SK-N-MC (cell line): Measurements from ENCODE around the gene NF2.
"Not testable (repeated sequence)": the region's sequence is repeated elsewhere in the genome, so short reads cannot be mapped to it uniquely, and the experiment has no call there.

Experiments
- DNase-seq: peaks from one replicate; pipeline ENCODE4 v3.0.0-alpha.2; 2011; ENCODE audit warnings: low read depth, low spot score
- H3K27ac ChIP-seq: fragments of 200-600 bp; sonication (generic); 2 replicates; pipeline ENCODE4 v1.5.1; 2016; ENCODE audit warnings: mixed run types
- H3K36me3 ChIP-seq: fragments of 200-600 bp; sonication (generic); 2 replicates; pipeline ENCODE4 v1.6.1; 2017; ENCODE audit warnings: antibody characterized with exemption, low read length, mixed read lengths; ENCODE audit not compliant: insufficient read depth
- H3K4me3 ChIP-seq: fragments of 200-600 bp; sonication (generic); 2 replicates; pipeline ENCODE4 v1.5.1; 2016
- H3K9ac ChIP-seq: fragments of 200-600 bp; sonication (generic); 2 replicates; pipeline ENCODE4 v1.8.0; 2017; ENCODE audit warnings: mixed run types, mixed read lengths; ENCODE audit not compliant: insufficient read length
- H3K9me3 ChIP-seq: fragments of 200-600 bp; sonication (generic); 2 replicates; pipeline ENCODE4 v1.6.1; 2017; ENCODE audit warnings: low read depth, mild to moderate bottlenecking, antibody characterized with exemption, low read length, moderate library complexity, mixed read lengths
- EZH2 ChIP-seq: fragments of 200-600 bp; sonication (generic); IDR thresholded peaks from one replicate; pipeline ENCODE4 v1.6.1; 2017; ENCODE audit warnings: antibody characterized with exemption
- FOXP2 ChIP-seq: optimal IDR thresholded peaks from 2 replicates; pipeline ENCODE3; 2011; ENCODE audit warnings: mild to moderate bottlenecking, moderate library complexity; ENCODE audit not compliant: insufficient read depth; ENCODE audit errors: extremely low read length, control extremely low read depth
- POLR2AphosphoS5 ChIP-seq: IDR thresholded peaks from 2 replicates; pipeline ENCODE4 v1.6.1; 2012; ENCODE audit warnings: mild to moderate bottlenecking, low read depth, low read length, borderline replicate concordance

Gene NF2

GRCh38 chr22:29587938-29588699 lies 15.3 kb upstream of the NF2 start:
- Histone ChIP-seq H3K9ac (no peak overlapping the region), H3K36me3 (no peaks in the 10 kb centered on the region), H3K4me3 (no peak overlapping the region), H3K9me3 (no peaks in the 10 kb centered on the region), H3K27ac (no peak overlapping the region)
- no peak for TF ChIP-seq FOXP2
- no peak for TF ChIP-seq POLR2AphosphoS5
- no peak for TF ChIP-seq EZH2
- no peak for DNase-seq

GRCh38 chr22:29593923-29594322 lies 9.5 kb upstream of the NF2 start:
- TF ChIP-seq EZH2 (no peak), POLR2AphosphoS5 (no peak), FOXP2 (no peak)
- H3K36me3 ChIP-seq, result no peaks in the 10 kb centered on the region

GRCh38 chr22:29594447-29594846 lies 9.0 kb upstream of the NF2 start:
- H3K9me3 ChIP-seq, H3K36me3 ChIP-seq, DNase-seq, H3K27ac ChIP-seq, H3K4me3 ChIP-seq, H3K9ac ChIP-seq: not testable (repeated sequence)

More at GRCh38 chr22:29593923-29594322, 9.5 kb upstream of the NF2 start:
- no peak overlapping the region for H3K9ac ChIP-seq
- H3K9me3 ChIP-seq, result no peaks in the 10 kb centered on the region
- no peak for DNase-seq
- H3K27ac ChIP-seq, result no peak overlapping the region
- H3K4me3 ChIP-seq, result no peak overlapping the region

- TF ChIP-seq FOXP2, result no peak
- TF ChIP-seq EZH2, result no peak
- no peak for TF ChIP-seq POLR2AphosphoS5
Measured at GRCh38 chr22:29596408-29596807, 7.0 kb upstream of the NF2 start.

GRCh38 chr22:29597871-29598683 lies 5.4 kb upstream of the NF2 start:
- not testable (repeated sequence) for H3K36me3 ChIP-seq, H3K4me3 ChIP-seq, H3K9me3 ChIP-seq, H3K9ac ChIP-seq, H3K27ac ChIP-seq, DNase-seq

More at GRCh38 chr22:29596408-29596807, 7.0 kb upstream of the NF2 start:
- H3K36me3 ChIP-seq, result no peaks in the 10 kb centered on the region
- no peak overlapping the region for H3K9ac ChIP-seq
- no peaks in the 10 kb centered on the region for H3K9me3 ChIP-seq
- no peak overlapping the region for H3K4me3 ChIP-seq
- DNase-seq, result no peak
- H3K27ac ChIP-seq, result no peak overlapping the region

GRCh38 chr22:29598684-29599020 lies 4.8 kb upstream of the NF2 start:
- Histone ChIP-seq H3K9ac (no peak overlapping the region), H3K36me3 (no peaks in the 10 kb centered on the region), H3K27ac (no peak overlapping the region), H3K4me3 (no peak overlapping the region), H3K9me3 (no peaks in the 10 kb centered on the region)
- DNase-seq, result no peak
- TF ChIP-seq POLR2AphosphoS5 (no peak), EZH2 (no peak)

GRCh38 chr22:29604076-29604360 lies 585 bp downstream of the NF2 start:
- Histone ChIP-seq H3K27ac (no peak overlapping the region), H3K36me3 (no peaks in the 10 kb centered on the region), H3K9me3 (no peaks in the 10 kb centered on the region), H3K9ac (peak overlapping the region; percentile 76), H3K4me3 (peak overlapping the region; percentile 99)
- TF ChIP-seq EZH2 (no peak), FOXP2 (no peak), POLR2AphosphoS5 (no peak)
- DNase-seq, result no peak

GRCh38 chr22:29605527-29605850 lies 2.1 kb downstream of the NF2 start:
- Histone ChIP-seq H3K27ac (no peak overlapping the region), H3K9me3 (no peaks in the 10 kb centered on the region), H3K36me3 (no peaks in the 10 kb centered on the region), H3K9ac (no peak overlapping the region), H3K4me3 (no peak overlapping the region)
- no peak for DNase-seq
- TF ChIP-seq EZH2, result no peak
- no peak for TF ChIP-seq POLR2AphosphoS5
- no peak for TF ChIP-seq FOXP2

- no peak overlapping the region for H3K9ac ChIP-seq
- H3K27ac ChIP-seq, result no peak overlapping the region
- no peaks in the 10 kb centered on the region for H3K9me3 ChIP-seq
- TF ChIP-seq FOXP2 (no peak), EZH2 (no peak), POLR2AphosphoS5 (no peak)
- no peak for DNase-seq
- H3K36me3 ChIP-seq, result no peaks in the 10 kb centered on the region
- H3K4me3 ChIP-seq, result no peak overlapping the region
Measured at GRCh38 chr22:29606320-29606719, 2.9 kb downstream of the NF2 start.
